K562 (cell line): ENCODE data around the gene FOXS1. TPM values are rescaled to one million over a fixed set of nuclear protein-coding genes. Genes with fewer than 3 reads are reported as not detected.
A peak's percentile ranks its signal among the peaks of the same experiment; 100 is the strongest.

Experiments used
- ATAC-seq: fragments of 200-7000 bp; cut with Tn5 transposase; 3 replicates; pipeline ENCODE4 v1.9.1; 2020; ENCODE audit warnings: moderate library complexity
- BruUV-seq: library from RNA; stranded (reverse); fragments of 400-500 nt; replicated peaks from 2 replicates; lab custom pipeline; 2021; lab: Mats Ljungman, UMichigan
- CTCF ChIA-PET: fragments of 300-600 bp; formaldehyde crosslinking; extraction: SDS; loops from one replicate; lab custom pipeline; 2021; ENCODE audit warnings: low intra/inter-chr PET ratio; lab: Yijun Ruan, JAX
- POLR2A ChIA-PET: fragments of 300-600, 350-650 bp; sonication (Branson Sonifier 250); formaldehyde crosslinking; extraction: SDS; loops from one replicate; lab custom pipeline; 2021; ENCODE audit warnings: antibody characterized with exemption, inconsistent platforms; lab: Yijun Ruan, JAX
- DNase-seq, 4 experiments: peaks; one replicate each; pipeline versions ENCODE4 v3.0.0 to v3.0.0-alpha.2; 2011 to 2018; ENCODE audit warnings: low spot score in 3 of 4, mixed read lengths in 3 of 4; ENCODE audit errors: extremely low read depth in 1 of 4
- FAIRE-seq: peaks from 2 replicates; lab custom pipeline; 2011; peaks lifted over from hg19 to GRCh38; lab: Jason Lieb, UNC
- H2AFZ ChIP-seq: 2 replicates; pipeline ENCODE4 v1.6.0; 2011; ENCODE audit warnings: low read depth, low read length, control low read depth, inconsistent platforms
- H3K27ac ChIP-seq: fragments of 200-600 bp; 3 replicates; pipeline ENCODE4 v1.8.0; 2011; ENCODE audit warnings: low read depth, mild to moderate bottlenecking, control low read depth, inconsistent platforms, low read length, moderate library complexity, mixed read lengths; ENCODE audit errors: extremely low read depth
- H3K27me3 ChIP-seq, 2 experiments: fragments of 300-600 bp in 1 of 2; 2 replicates in 1 of 2; 3 replicates in 1 of 2; pipeline versions ENCODE4 v1.6.0 to v1.8.0; 2011; ENCODE audit warnings: inconsistent platforms in 2 of 2, low read length in 2 of 2, mild to moderate bottlenecking in 1 of 2, mixed read lengths in 1 of 2, moderate library complexity in 1 of 2; ENCODE audit not compliant: control insufficient read depth in 2 of 2, insufficient read depth in 2 of 2
- H3K36me3 ChIP-seq: fragments of 300-600 bp; 3 replicates; pipeline ENCODE4 v1.8.0; 2011; ENCODE audit warnings: mild to moderate bottlenecking, low read length, inconsistent platforms; ENCODE audit not compliant: control insufficient read depth, insufficient read depth
- H3K4me1 ChIP-seq, 2 experiments: fragments of 200-600 bp in 1 of 2; replicated peaks in 1 of 2; 2 replicates in 1 of 2; 3 replicates in 1 of 2; pipeline versions ENCODE4 v1.5.1 to v1.8.0; 2011; ENCODE audit warnings: inconsistent platforms in 2 of 2, low read length in 2 of 2, mild to moderate bottlenecking in 1 of 2, mixed read lengths in 1 of 2, moderate library complexity in 1 of 2; ENCODE audit not compliant: control insufficient read depth in 2 of 2, insufficient read depth in 2 of 2
- H3K4me2 ChIP-seq: 2 replicates; pipeline ENCODE4 v1.6.1; 2011; ENCODE audit warnings: low read length, control low read depth, inconsistent platforms, mixed read lengths; ENCODE audit not compliant: insufficient read depth
- H3K4me3 ChIP-seq: fragments of 200-600 bp; sonication (generic), shearing (Covaris generic); 2 replicates; pipeline ENCODE4 v1.5.1; 2016; ENCODE audit warnings: control low read depth, inconsistent platforms
- H3K79me2 ChIP-seq: fragments of 200-600 bp; 3 replicates; pipeline ENCODE4 v1.8.0; 2011; ENCODE audit warnings: low read length, inconsistent platforms; ENCODE audit not compliant: control insufficient read depth, insufficient read depth
- H3K9ac ChIP-seq, 2 experiments: 2 replicates each; pipeline versions ENCODE4 v1.6.0 to v1.6.1; 2011; ENCODE audit warnings: low read depth in 2 of 2, low read length in 2 of 2, control low read depth in 1 of 2, inconsistent platforms in 1 of 2, mild to moderate bottlenecking in 1 of 2, mixed read lengths in 1 of 2; ENCODE audit not compliant: insufficient read depth in 1 of 2
- H3K9me1 ChIP-seq: one replicate; pipeline ENCODE4 v1.6.0; 2011; ENCODE audit warnings: inconsistent platforms, mild to moderate bottlenecking, low read length, moderate library complexity; ENCODE audit not compliant: control insufficient read depth, insufficient read depth
- H3K9me3 ChIP-seq: replicated peaks from 2 replicates; pipeline ENCODE4 v1.5.1; 2011; ENCODE audit warnings: low read depth, low read length, inconsistent platforms; ENCODE audit not compliant: control insufficient read depth, insufficient read depth
- H4K20me1 ChIP-seq: replicated peaks from 2 replicates; pipeline ENCODE4 v1.6.1; 2011; ENCODE audit warnings: low read length, inconsistent platforms, mixed read lengths; ENCODE audit not compliant: control insufficient read depth, insufficient read depth
- ZNF263 ChIP-seq: sonication (generic); formaldehyde crosslinking; IDR thresholded peaks from 2 replicates; pipeline ENCODE4 v1.8.0; 2022; ENCODE audit warnings: mild to moderate bottlenecking, missing genetic modification reagents, borderline replicate concordance
- WGBS: fragments of 100-300 bp; shearing (Covaris generic); methylation state at CpG from one replicate; pipeline ENCODE4 v1.1.6; 2016; ENCODE audit warnings: low coverage, mixed read lengths; ENCODE audit not compliant: insufficient coverage; ENCODE audit errors: missing lambda C conversion rate; 5-methylcytosine and 5-hydroxymethylcytosine counted together
- in situ Hi-C: fragments of 300-500 bp; cut with MboI; formaldehyde crosslinking; loops from 4 replicates; pipeline ENCODE4 v1.15.0; 2018; ENCODE audit warnings: inconsistent platforms, mixed read lengths
- intact Hi-C: fragments of 100-400 bp; cut with micrococcal nuclease; formaldehyde crosslinking; loops from 2 replicates; pipeline ENCODE4 v1.14.2; 2022
- polyA plus RNA-seq, 8 experiments: library from polyadenylated mRNA; depleted of rRNA in 4 of 8; stranded (reverse) in 5 of 8; unstranded in 3 of 8; fragments of >200 nt; fragmentation: Nextera tagmentation in 2 of 8; fragmentation: Illumina TruSeq in 1 of 8; extraction: Ambion mirVana in 2 of 8; extraction: Trizol in 1 of 8; gene quantifications; 2 replicates each; pipeline versions ENCODE4 v1.2.1 to v1.2.3, GENCODE V29; 2011 to 2014; ENCODE audit warnings: inconsistent platforms in 1 of 8, missing spikeins in 1 of 8
- total RNA-seq, 7 experiments: library from RNA; depleted of rRNA in 6 of 7; stranded (reverse); fragments of >200 nt in 6 of 7; fragmentation: Illumina TruSeq in 2 of 7; extraction: Trizol in 2 of 7; gene quantifications; 2 replicates each; pipeline versions ENCODE4 v1.2.1 to v1.2.3, GENCODE V29; 2011 to 2021; ENCODE audit warnings: low replicate concordance in 1 of 7
- TF ChIP-seq, protein P1 (sequence below): fragments of 450-650 bp; formaldehyde crosslinking; conservative IDR thresholded peaks from 2 replicates; pipeline ENCODE4 v1.4.0; 2022; ENCODE audit warnings: mild to moderate bottlenecking, missing genetic modification characterization

FOXS1 gene
- total and polyA plus RNA-seq, 9 of the 15 experiments (the other 6 are each of a cell fraction or from before 2014, with no cell fraction given) = not detected

DNA sequence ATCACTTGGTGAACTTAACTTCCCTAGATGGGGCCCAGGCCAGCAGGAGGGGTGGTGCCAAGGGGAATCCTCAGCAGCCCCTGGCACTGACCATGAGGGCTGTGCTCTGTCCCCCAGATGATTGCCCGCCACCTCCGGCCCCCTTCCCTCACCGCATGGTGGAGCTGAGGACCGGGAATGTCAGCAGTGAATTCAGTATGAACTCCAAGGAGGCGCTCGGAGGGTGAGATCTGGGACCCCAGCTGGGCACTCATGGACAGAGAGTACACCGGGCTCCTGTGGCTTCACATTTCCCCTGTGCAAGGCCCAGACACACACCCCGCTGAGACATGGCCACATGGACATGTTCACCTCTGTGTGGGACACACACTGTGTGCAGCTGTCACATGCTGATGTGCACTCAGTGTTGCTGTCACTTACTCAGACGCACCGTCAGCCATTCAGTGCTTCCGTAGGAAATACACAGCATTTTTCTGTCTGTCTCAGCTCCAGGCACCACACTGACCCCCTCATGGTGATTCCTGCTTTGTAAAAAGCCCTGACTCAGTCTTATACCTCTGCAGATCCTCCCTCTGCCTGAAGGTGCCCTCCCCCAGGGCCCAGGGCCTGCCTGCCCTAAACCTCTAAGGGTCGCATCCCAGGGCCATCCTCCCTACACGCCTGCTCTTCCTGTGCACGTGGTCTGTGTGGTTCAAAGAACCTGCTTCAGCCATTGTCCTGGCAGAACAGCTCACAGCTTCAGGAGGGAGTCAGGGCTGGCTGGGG lies 21.9 kb downstream of the FOXS1 start:
- intact Hi-C loops (loop anchor here (2.0 to 10.0 kb wide), 3 partner anchors 211 to 831 kb away; no protein-coding TSS in a partner anchor), in situ Hi-C loops (no loop called here)
- H3K4me1 ChIP-seq = peaks cover 0 to 10% of the 10 kb centered on the region in 2 experiments; a peak in 3 of 5 replicates
- H3K27ac ChIP-seq = no peak overlapping the region
- no TSS peak for BruUV-seq
- ATAC-seq (no peak; the same call in 2 of the 3 replicates), FAIRE-seq (peak; percentile 32), DNase-seq (no peak)
- H4K20me1 ChIP-seq = peaks cover 7% of the 10 kb centered on the region; the same call in 1 of the 2 replicates
- 34% methylated on average over 14 of the region's 14 CpGs for WGBS
- H3K9me1 ChIP-seq = no peaks in the 10 kb centered on the region
- no peaks in the 10 kb centered on the region for H3K36me3 ChIP-seq
- H3K9me3 ChIP-seq = no peaks in the 10 kb centered on the region
- H3K9ac ChIP-seq = no peak overlapping the region
- H3K27me3 ChIP-seq = peaks cover 11 to 16% of the 10 kb centered on the region in 2 experiments; a peak in 3 of 5 replicates
- no peak overlapping the region for H3K4me3 ChIP-seq
- no peak overlapping the region for H2AFZ ChIP-seq
- H3K79me2 ChIP-seq = no peaks in the 10 kb centered on the region
- ChIA-PET POLR2A (no interaction called here), CTCF (interaction anchor here (0.6 to 2.5 kb wide), 6 partner anchors 21 to 271 kb away, joined by 3 to 18 read pairs (median 4); partner anchors contain the start of genes FOXS1 and PDRG1)
- H3K4me2 ChIP-seq = no peak overlapping the region
- TF ChIP-seq ZNF263 (CRISPR knock-in tag) = peak; percentile 27; the same call in 1 of the 2 replicates
- TF ChIP-seq, protein P1, sequence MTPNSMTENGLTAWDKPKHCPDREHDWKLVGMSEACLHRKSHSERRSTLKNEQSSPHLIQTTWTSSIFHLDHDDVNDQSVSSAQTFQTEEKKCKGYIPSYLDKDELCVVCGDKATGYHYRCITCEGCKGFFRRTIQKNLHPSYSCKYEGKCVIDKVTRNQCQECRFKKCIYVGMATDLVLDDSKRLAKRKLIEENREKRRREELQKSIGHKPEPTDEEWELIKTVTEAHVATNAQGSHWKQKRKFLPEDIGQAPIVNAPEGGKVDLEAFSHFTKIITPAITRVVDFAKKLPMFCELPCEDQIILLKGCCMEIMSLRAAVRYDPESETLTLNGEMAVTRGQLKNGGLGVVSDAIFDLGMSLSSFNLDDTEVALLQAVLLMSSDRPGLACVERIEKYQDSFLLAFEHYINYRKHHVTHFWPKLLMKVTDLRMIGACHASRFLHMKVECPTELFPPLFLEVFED (CRISPR knock-in tag) = no peak
- TF ChIP-seq, all 486 proteins: peak for 1
